VCaP (cell line): Measurements from ENCODE around the gene DCLRE1B.

Experiments
- H3K27ac ChIP-seq: fragments of 450-650 bp; 2 replicates; pipeline ENCODE4 v1.5.1; 2017
- CTCF ChIP-seq: fragments of 450-650 bp; conservative IDR thresholded peaks from 2 replicates; pipeline ENCODE4 v1.5.1; 2017; ENCODE audit warnings: mild to moderate bottlenecking, moderate library complexity

DCLRE1B gene

DNA sequence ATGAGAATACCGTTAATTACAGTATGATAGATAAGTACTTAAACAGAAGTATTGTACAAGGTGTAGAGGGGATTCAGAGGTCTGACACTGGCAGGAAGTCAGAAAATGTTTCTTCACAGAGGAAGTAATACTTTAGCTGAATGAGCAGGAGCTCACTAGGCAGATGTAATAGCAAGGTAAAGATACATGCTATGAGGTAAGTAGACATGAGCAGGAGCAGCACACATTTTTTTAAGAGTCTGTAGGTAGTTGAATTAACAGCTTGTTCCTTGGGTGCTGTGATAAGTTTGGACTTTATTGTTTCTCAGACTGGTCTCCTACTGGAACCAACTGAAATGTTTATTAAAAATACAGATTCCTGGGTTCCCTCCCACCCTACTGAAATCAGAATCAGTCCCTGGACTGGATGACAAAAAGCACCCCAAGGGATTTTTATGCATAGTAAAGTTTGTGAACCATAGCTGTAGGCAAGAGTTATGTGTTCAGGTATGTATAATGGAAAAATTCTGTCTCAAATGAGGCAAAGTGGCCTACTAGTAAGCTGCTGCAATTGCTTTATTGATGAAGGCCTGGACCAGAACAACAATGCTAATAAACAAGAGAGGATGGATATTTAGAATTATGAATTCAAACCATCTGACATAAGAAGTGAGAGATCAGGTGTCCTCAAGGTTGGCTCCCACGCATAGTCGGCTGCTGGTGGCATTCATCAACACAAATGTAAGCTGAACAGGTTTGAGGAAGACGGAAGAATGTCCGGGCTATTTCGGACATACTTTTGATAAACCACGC is 1.4 kb upstream of the DCLRE1B start:
- peak overlapping the region; percentile 77 for H3K27ac ChIP-seq
- TF ChIP-seq CTCF = no peak

GRCh38 chr1:113904293-113904673 is 843 bp upstream of the DCLRE1B start:
- TF ChIP-seq CTCF = no peak
- H3K27ac ChIP-seq = peak overlapping the region; percentile 77

DNA sequence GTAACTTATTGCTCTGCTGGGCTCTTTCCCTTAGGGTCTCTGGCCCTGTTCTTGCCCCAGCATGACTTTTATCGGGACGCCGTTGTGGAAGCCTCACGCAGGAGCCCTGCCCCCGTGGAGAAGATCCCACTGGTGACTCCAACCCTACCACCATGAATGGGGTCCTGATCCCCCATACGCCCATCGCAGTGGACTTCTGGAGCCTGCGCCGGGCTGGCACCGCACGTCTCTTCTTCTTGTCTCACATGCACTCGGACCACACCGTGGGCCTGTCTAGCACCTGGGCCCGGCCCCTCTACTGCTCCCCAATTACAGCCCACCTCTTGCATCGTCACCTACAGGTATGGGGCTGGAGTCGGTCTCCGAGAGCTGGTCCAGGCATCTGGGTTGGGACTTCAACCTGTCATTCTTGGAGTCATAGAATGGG is 322 bp downstream of the DCLRE1B start:
- peak overlapping the region; percentile 77 for H3K27ac ChIP-seq
- TF ChIP-seq CTCF = peak; percentile 12; the same call in 1 of the 2 replicates

DNA sequence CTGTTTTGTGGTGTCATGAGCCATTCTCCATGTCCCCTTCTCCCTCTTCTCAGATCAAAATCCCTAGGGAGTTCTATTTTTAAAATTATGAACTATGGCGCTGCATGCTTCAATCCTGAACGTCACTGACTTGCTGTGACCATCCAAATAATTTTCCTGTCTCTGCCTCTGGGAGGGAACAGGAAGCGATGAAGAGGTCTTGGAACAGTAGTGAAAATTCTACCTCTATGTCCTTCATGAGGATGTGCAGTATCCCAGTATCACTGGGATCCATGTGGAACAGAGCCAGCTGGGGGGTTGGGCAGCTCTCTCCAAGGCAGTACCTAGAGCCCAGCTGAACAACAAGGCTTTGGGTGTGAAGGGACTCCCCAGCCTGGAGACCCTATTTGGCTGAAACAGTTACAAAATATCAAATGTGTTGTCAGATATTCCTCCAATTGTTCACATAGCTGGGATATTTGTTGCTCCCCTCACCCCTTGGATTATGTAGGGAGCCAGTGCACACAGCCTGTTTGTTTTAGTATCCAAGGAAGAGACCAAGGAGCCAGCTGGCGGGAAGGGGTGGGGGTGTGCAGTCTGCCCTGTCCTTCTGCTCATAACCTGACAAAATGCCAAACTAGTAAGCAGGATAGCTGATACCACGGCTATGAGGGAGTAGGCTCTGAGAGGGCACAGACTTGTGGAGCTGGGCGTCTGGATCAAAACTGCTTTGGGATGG is 7.6 kb downstream of the DCLRE1B start:
- TF ChIP-seq CTCF = no peak
- peak overlapping the region; percentile 66 for H3K27ac ChIP-seq

GRCh38 chr1:113913312-113913668 is 8.2 kb downstream of the DCLRE1B start:
- peak overlapping the region; percentile 66 for H3K27ac ChIP-seq
- no peak for TF ChIP-seq CTCF

GRCh38 chr1:113913887-113914664 is 8.9 kb downstream of the DCLRE1B start:
- TF ChIP-seq CTCF = no peak
- no peak overlapping the region for H3K27ac ChIP-seq

DNA sequence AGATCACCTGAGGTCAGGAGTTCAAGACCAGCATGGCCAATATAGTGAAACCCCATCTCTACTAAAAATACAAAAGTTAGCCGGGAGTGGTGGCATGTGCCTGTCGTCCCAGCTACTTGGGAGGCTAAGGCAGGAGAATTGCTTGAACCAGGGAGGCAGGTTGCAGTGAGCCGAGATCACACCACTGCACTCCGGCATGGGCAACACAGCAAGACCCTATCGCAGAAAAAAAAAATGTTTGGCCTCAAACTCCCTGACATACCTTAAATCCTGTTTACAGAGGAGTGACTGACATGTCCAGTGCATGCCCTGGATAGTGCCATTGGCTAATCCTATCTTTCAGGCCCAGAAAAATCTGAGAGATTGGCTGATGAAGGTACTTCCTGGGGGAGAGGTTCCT is 11.8 kb downstream of the DCLRE1B start:
- TF ChIP-seq CTCF = no peak
- H3K27ac ChIP-seq = no peak overlapping the region
